ENCODE results near the gene EPAS1.

EPAS1 gene

GRCh38 chr2:46411985-46412384, 114.8 kb downstream of the EPAS1 start:
- no peak for DNase-seq

DNA sequence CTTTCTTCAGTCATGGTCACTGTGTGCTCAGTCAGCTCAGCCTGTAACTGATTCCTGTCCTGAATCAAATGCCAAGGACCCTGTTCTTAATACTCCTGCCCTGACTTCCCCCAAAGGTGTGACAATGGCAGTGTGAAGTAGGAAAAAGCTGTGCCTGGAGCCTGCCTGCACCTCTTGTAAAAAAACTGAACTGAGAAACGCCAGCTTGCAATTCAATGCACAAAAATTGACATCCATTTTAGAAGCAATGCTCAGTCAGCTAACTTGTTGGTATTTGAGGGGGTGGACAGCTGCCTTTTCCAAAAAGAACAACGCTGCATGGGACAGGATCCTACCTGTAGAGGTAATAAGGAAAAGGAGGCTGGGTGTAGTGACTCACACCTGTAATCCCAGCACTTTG, 115.9 kb downstream of the EPAS1 start:
- no peak for DNase-seq

DNA sequence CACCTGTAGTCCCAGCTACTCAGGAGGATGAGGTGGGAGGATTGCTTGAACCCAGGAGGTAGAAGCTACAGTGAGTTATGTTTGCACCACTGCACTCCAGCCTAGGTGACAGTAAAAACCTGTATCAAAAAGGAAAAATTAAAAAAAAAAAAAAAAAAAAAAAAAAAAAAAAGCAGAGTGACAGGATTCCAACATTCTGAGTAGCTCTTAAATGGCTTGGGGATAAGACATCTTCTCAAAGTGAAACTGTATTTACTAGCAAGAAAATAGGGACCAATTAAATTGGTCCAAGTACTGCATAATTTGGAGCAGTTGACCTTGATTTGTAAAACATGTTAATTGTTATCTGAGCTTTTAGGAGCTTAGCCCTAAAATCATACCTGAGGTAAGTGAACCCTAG, 116.4 kb downstream of the EPAS1 start:
- DNase-seq = no peak

- DNase-seq = no peak
Observed at GRCh38 chr2:46414701-46415100, 117.5 kb downstream of the EPAS1 start.

DNA sequence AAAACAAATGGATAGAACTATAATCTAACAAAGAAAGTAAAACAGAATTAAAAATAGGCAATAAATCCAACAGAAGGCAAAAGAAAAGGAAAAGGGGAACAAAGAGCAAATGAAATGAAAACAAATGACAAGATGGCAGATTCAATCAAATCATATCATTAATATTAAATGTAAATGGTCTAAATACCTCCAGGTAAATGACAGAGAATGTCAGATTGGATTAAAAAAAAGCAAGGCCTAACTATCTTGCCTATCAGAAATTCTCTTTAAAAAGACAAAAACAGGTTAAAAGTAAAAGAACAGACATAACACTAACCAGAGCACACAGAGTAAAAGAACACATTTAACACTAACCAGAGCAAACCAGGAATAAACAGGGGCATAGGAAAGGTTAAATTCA, 119.1 kb downstream of the EPAS1 start:
- no peak for DNase-seq

- no peak for DNase-seq
Observed at GRCh38 chr2:46416739-46417403, 119.7 kb downstream of the EPAS1 start.

- DNase-seq = peak; percentile 6
Observed at GRCh38 chr2:46420945-46421344, 123.7 kb downstream of the EPAS1 start.

GRCh38 chr2:46421361-46421760, 124.2 kb downstream of the EPAS1 start:
- no peak for DNase-seq

DNA sequence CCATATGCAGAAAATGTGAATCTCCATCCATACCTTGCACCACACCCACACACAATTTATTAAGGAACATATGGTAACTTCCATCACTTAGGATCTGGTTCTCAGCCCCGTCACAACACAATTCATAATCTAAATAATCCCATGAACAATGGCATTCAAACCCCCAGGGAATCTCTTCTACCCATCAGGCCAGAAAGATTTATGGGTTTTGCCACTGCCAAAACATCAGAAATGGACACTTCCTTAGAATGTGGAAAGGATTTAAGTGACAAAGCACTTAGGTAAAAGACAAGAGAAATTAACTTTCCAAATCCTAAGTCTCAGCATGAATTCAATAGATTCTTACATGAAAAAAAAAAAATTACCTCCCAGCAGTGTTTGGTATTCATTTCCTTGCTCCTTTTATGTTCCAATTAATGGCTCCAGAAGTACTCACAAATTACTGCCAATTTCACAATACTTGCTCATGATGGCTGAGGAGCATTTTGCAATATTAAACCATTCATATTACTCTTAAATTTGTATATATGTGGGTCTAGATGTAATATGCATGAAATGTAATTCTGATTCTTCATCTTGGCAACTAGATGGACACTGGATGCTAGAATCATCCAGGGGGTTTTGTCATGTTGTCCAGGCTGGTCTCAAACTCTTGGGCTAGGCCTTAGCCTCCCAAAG, 125.6 kb downstream of the EPAS1 start:
- DNase-seq = no peak

DNA sequence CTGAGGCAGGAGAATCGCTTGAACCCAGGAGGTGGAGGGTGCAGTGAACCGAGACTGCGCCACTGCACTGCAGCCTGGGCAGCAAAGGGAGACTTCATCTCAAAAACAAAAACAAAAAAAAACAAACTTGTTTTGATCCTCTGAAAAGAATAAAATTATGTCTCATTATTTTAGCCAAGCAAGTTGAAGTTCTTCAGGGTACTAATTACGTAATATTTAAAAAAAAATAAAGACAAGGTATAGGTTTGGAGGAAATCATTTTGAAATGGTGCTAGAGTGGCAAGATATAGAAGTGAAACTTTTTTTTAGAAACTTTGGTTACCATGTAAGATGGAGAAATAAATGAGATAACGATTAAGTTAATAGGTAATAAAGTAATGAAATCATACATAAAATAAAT, 127.7 kb downstream of the EPAS1 start:
- DNase-seq = no peak

DNA sequence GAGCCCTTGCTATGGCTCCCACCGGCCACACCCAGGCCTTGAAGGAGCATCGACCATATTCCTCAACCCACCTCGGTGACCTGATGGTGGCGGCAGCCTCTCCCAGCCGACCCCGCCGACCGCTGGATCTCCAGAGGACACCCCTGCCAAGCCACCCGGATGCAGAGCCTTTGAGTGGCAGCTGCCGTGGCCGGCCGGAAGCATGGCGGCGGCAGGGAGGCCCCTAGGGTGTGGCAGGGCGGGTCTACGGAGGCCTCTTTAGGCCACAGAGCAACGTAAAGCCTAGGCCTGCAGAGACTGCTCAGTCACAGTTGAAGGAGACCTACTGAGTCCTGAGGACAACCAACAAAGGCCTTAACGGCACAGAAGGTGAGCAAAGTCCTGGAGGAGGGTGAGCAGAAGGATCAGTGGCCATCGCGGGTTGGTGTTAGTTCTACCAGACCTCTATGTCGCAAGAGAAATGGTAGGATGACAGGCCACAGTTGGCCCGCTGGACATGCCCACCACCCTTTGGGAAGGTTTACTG, 131.8 kb downstream of the EPAS1 start:
- no peak for DNase-seq

DNA sequence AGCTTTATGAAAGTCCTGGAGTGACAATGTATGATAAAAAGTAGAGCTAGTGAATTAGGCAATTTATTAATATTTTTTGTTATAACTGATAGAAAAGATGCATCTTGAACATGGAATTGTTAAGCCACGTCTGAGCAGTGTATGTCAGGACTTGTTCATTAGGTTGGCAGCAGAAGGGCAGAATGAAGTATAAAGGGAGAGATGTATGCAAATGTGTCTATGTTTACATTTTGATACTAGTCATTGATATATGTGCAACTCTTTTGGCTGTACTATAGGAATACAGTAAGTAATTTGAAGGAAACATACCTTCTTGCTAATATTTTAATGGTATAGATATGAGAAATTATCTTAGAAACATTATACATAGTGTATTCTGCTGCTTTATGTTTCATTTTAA, 133.2 kb downstream of the EPAS1 start:
- no peak for DNase-seq

DNA sequence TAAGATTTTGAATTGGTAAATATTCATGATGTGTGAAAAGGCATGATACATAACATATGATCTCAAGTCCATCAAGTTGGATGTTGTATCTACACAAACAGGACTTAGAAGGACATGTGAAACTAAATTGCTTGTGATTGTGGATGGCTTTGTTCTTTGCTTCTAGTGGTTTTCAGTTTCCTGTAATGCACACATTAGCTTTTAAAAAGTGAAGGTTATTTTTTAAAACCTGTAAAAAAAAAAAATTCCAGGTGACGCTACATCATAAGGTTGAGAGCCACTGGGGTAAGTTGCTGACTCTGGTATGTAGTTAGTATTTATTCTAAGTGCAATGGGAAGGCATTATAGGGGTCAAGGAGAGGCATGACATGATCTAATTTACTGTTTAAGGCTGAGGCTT, 133.8 kb downstream of the EPAS1 start:
- DNase-seq = no peak

DNA sequence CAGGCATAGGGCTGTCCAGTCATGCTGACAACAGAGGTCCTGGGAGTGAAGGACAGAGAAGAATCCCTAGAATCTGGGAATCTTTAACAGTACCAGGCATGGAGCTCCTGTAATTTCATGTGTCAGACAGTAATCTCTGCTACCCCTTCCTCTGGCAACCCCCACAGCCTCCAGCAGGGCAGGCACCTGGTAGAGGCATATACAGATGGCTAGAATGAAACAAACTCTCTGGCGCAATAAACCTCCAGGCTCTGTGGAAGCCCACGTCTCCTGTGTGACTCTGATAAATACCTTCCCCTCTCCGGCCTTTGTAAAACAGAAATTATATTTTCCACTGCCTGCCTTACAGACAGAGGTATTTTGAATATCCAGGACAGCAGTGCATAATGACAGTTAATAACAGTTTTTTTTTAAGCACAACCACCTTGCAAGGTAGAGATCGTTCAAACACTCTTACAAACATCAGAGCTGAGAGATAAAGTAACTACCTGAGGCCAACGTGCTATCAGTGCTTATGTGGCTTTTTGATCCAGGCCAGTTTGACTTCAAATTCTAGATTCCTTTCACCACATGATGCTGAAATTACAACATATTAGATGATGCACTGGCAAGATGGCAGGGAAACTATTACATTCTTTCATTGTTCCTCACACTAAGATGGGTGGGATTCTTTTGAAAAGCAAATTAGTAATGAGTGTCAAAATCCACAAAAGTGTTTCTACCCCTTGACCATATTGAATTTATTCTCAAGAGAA, 134.5 kb downstream of the EPAS1 start:
- no peak for DNase-seq

DNA sequence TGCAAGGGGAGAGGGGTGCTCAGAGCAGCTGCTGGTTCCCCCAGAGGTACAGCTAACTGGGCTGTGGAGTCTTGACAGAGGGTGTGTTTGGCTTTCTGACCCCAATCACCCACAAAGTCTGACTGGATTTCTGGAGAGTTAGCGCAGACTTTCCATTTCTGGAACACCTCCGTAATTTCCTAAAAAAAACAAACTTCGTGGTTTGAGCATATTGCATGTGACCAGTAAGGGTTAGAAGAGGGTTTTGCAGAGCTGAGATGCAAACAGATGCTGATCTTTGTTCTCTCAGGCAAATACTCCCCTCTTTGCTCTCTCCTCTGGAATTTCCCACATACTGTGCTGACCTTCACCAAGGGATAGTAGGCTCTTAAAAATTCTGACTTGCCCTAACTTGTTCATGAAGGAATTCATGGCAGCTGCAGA, 137.7 kb downstream of the EPAS1 start:
- DNase-seq = no peak

DNA sequence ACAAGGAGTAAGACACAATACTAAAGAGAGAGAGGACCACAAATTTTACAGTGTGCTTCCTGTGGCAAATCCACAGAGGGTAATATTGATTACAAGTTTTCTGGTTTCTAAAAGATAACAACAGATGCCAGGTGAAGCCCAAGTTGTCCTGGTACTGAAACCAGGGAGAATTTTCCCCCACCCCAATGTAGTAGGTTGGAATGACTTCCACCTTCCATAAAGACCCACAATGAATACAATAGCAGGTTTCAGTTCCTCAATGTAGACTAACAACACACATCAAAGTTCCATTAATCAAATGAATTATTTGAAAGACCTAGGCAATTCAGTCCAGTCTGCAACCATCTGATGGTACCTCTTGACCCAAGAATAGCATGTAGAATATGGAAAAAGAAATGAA, 138.1 kb downstream of the EPAS1 start:
- no peak for DNase-seq

- DNase-seq = peak; percentile 41
Observed at GRCh38 chr2:46435796-46436360, 138.7 kb downstream of the EPAS1 start.
